GM13977 (cell line): ENCODE data around the gene ADAM23.

Experiments used
- DNase-seq: peaks from one replicate; pipeline ENCODE4 v3.0.0; 2012; ENCODE audit warnings: low spot score
- CTCF ChIP-seq: IDR thresholded peaks from 2 replicates; pipeline ENCODE4 v1.5.1; 2012; ENCODE audit warnings: mild to moderate bottlenecking, control low read depth; ENCODE audit not compliant: insufficient read depth; ENCODE audit errors: extremely low read depth, missing control alignments
- in situ Hi-C: fragments of 300-500 bp; cut with MboI; formaldehyde crosslinking; loops from one replicate; pipeline ENCODE4 v1.12.0; 2022; ENCODE audit warnings: low sequenced_read_pairs, low pct_unique_long_range_greater_than_20kb, mixed read lengths, inconsistent platforms; ENCODE audit not compliant: unreplicated experiment

Gene ADAM23

GRCh38 chr2:206512999-206513398 lies 69.7 kb downstream of the ADAM23 start:
- DNase-seq = no peak
- in situ Hi-C loops = no loop called here
- no peak for TF ChIP-seq CTCF

GRCh38 chr2:206515580-206515979 lies 72.2 kb downstream of the ADAM23 start:
- in situ Hi-C loops = no loop called here

GRCh38 chr2:206518997-206519396 lies 75.7 kb downstream of the ADAM23 start:
- DNase-seq = peak; percentile 7
- in situ Hi-C loops = no loop called here
- TF ChIP-seq CTCF = no peak

More at GRCh38 chr2:206515580-206515979, 72.2 kb downstream of the ADAM23 start:
- no peak for TF ChIP-seq CTCF
- DNase-seq = no peak

- in situ Hi-C loops = no loop called here
- DNase-seq = no peak
- no peak for TF ChIP-seq CTCF
Measured at GRCh38 chr2:206520450-206520849, 77.1 kb downstream of the ADAM23 start.

GRCh38 chr2:206521115-206521514 lies 77.8 kb downstream of the ADAM23 start:
- no peak for TF ChIP-seq CTCF
- no peak for DNase-seq
- in situ Hi-C loops = no loop called here

GRCh38 chr2:206521612-206522011 lies 78.3 kb downstream of the ADAM23 start:
- DNase-seq = no peak
- no peak for TF ChIP-seq CTCF
- in situ Hi-C loops = no loop called here

- no peak for DNase-seq
- in situ Hi-C loops = no loop called here
- no peak for TF ChIP-seq CTCF
Measured at GRCh38 chr2:206526416-206526815, 83.1 kb downstream of the ADAM23 start.
